CD4-positive, alpha-beta T cell treated with Interleukin-2 at 100 ng/mL for 4 hours (primary cell): ENCODE data around the gene C3orf62.
A peak's percentile ranks its signal among the peaks of the same experiment; 100 is the strongest.
"Not testable (repeated sequence)": the region's sequence is repeated elsewhere in the genome, so short reads cannot be mapped to it uniquely, and the experiment has no call there.

Source experiments
- DNase-seq: peaks from one replicate; pipeline ENCODE4 v3.0.0-alpha.2; 2020; ENCODE audit warnings: low spot score

C3orf62 gene

GRCh38 chr3:49269443-49270155, 7.4 kb downstream of the C3orf62 start:
- no peak for DNase-seq

GRCh38 chr3:49266410-49267095, 10.5 kb downstream of the C3orf62 start:
- DNase-seq = no peak

- DNase-seq = no peak
Observed at GRCh38 chr3:49265661-49266386, 11.2 kb downstream of the C3orf62 start.

GRCh38 chr3:49263159-49263889, 13.7 kb downstream of the C3orf62 start:
- DNase-seq = no peak

GRCh38 chr3:49260806-49261324, 16.2 kb downstream of the C3orf62 start:
- no peak for DNase-seq

GRCh38 chr3:49257187-49257586, 19.8 kb downstream of the C3orf62 start:
- no peak for DNase-seq

- DNase-seq = no peak
Observed at GRCh38 chr3:49255718-49256511, 21.1 kb downstream of the C3orf62 start.

- DNase-seq = no peak
Observed at GRCh38 chr3:49255112-49255511, 21.9 kb downstream of the C3orf62 start.

GRCh38 chr3:49253512-49253911, 23.5 kb downstream of the C3orf62 start:
- DNase-seq = no peak

- no peak for DNase-seq
Observed at GRCh38 chr3:49248840-49249227, 28.2 kb downstream of the C3orf62 start.

- DNase-seq = no peak
Observed at GRCh38 chr3:49244581-49245205, 32.3 kb downstream of the C3orf62 start.

- DNase-seq = not testable (repeated sequence)
Observed at GRCh38 chr3:49240091-49240490, 36.9 kb downstream of the C3orf62 start.

- peak; percentile 2 for DNase-seq
Observed at GRCh38 chr3:49238274-49239127, 38.5 kb downstream of the C3orf62 start.

GRCh38 chr3:49237344-49237743, 39.7 kb downstream of the C3orf62 start:
- DNase-seq = no peak

GRCh38 chr3:49236226-49236625, 40.8 kb downstream of the C3orf62 start:
- no peak for DNase-seq

GRCh38 chr3:49228817-49229216, 48.2 kb downstream of the C3orf62 start:
- DNase-seq = not testable (repeated sequence)

GRCh38 chr3:49222002-49222401, 55.0 kb downstream of the C3orf62 start:
- DNase-seq = no peak

GRCh38 chr3:49220985-49221563, 56.0 kb downstream of the C3orf62 start:
- not testable (repeated sequence) for DNase-seq

- DNase-seq = no peak
Observed at GRCh38 chr3:49219132-49219531, 57.9 kb downstream of the C3orf62 start.
